GM12891 (cell line): ENCODE results near the gene ZSWIM3. TPM values are rescaled to one million over a fixed set of nuclear protein-coding genes. Genes with fewer than 3 reads are reported as not detected.

Source experiments
- DNase-seq: peaks from one replicate; pipeline ENCODE4 v3.0.0; 2011; ENCODE audit warnings: low spot score; ENCODE audit not compliant: insufficient read length
- FAIRE-seq: peaks from 2 replicates; lab custom pipeline; 2011; peaks lifted over from hg19 to GRCh38; lab: Jason Lieb, UNC
- PAX5 ChIP-seq: IDR thresholded peaks from 2 replicates; pipeline ENCODE4 v1.6.1; 2011; ENCODE audit warnings: low read length, moderate library complexity, mild to moderate bottlenecking; ENCODE audit not compliant: insufficient read depth, severe bottlenecking
- POLR2A ChIP-seq: IDR thresholded peaks from 2 replicates; pipeline ENCODE4 v1.6.1; 2011; ENCODE audit warnings: low read depth, low read length, control low read depth
- POLR2AphosphoS5 ChIP-seq: IDR thresholded peaks from 2 replicates; pipeline ENCODE4 v1.6.1; 2011; ENCODE audit warnings: low read depth, low read length, control low read depth
- POU2F2 ChIP-seq: IDR thresholded peaks from 2 replicates; pipeline ENCODE4 v1.6.1; 2011; ENCODE audit warnings: low read depth, mild to moderate bottlenecking, control low read depth, low read length, moderate library complexity
- SPI1 ChIP-seq: IDR thresholded peaks from 2 replicates; pipeline ENCODE4 v1.6.1; 2011; ENCODE audit warnings: low read depth, low read length, control low read depth
- TAF1 ChIP-seq: IDR thresholded peaks from 2 replicates; pipeline ENCODE4 v1.6.1; 2011; ENCODE audit warnings: low read depth, low read length, control low read depth
- polyA plus RNA-seq: library from polyadenylated mRNA; unstranded; fragments of >200 nt; gene quantifications from one replicate; pipeline ENCODE4 v1.2.1, GENCODE V29; 2012; ENCODE audit warnings: low read depth, missing spikeins, inconsistent platforms; ENCODE audit not compliant: missing spikeins

Gene ZSWIM3
- polyA plus RNA-seq: 0.73 TPM

DNA sequence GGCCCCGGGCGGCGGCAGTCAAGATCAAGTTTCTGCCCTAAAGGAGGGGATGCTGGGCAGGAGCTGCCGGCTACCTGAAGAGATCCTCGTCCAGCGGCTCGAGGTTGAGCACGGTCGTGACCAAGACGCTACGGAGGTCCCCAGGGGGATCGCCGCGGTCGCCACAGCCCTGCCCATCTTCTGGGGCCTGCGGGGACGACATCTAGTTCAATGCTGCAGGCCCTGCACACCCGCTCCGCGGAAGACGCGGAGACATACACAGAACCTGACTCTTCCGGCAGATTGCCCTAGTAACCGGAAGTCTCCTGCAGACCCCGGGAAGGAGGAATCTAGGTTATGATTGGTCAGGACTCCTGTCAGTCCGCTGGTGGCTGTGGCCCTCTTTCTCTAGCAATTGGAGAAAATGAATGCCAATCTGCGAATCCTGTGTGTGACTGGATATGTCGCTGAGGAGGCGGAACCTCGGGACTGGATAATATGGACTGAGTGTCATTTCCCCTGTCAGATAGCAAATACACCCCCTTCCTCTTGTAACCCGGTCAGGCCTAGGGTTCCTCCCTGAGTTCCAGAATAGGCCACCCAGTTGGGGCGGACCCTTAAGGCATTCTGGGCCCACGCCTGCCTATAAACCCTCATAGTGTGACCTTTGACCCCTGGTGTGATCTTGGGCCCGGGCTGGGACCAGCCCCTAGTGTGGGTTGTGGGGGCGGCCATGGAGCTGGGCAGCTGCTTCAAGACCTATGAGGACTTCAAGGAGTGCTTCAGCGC, at the start of gene ZSWIM3, which contains the start of gene ACOT8:
Gene ZSWIM3, plus strand, starts transcription at position 501 of the 768 bp plus-strand sequence. Its CDS starts 212 bp downstream, at position 713.
Gene ACOT8, minus strand, starts transcription at position 279 of the 768 bp plus-strand sequence. Its CDS starts 77 bp downstream, at position 202.
- peak; percentile 97 for DNase-seq
- FAIRE-seq: peak; percentile 90
- TF ChIP-seq PAX5: no peak
- TF ChIP-seq POLR2A: peak; percentile 91
- TF ChIP-seq POLR2AphosphoS5: peak; percentile 95
- TF ChIP-seq SPI1: peak; percentile 51
- TF ChIP-seq POU2F2: peak; percentile 50; the same call in 1 of the 2 replicates
- TF ChIP-seq TAF1: peak; percentile 97

GRCh38 chr20:45810191-45810970, 47.0 kb upstream of the ZSWIM3 start:
- TF ChIP-seq PAX5 (no peak), SPI1 (no peak), POLR2A (no peak), POU2F2 (no peak), TAF1 (no peak), POLR2AphosphoS5 (no peak)
- FAIRE-seq (no peak), DNase-seq (no peak)

DNA sequence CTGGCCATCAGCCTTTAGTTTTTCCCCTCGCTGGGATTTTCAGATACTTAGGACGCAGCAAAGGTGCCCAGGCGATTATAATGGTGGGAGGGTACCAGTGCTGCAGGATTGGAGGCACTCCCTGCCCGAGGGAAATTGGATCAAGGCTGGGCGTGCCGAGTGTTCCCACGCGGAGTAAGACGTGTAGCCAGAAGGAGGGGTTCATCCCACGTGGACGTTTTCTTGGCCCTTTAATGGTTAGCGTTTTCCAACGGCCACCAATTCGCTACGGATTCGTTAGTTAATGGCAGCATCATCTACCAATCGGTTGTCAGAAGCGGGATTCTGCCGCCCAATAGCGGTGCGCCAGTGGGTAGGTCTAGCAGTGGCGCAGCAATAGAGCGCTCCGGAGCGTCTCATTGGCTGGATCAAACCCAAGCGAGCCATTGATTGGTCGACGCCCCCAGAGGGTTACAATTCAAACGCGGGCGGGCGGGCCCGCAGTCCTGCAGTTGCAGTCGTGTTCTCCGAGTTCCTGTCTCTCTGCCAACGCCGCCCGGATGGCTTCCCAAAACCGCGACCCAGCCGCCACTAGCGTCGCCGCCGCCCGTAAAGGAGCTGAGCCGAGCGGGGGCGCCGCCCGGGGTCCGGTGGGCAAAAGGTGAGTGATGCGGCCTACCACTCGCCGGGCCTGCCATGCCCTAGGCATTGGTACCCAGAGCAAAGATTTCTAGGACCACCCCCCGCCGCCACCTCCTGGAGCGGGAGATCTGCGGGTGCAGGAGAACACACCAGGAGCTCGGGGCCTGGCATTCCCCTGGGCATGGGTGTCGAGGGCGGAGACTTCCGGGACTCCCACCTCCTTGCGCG, 45.0 kb upstream of the ZSWIM3 start, which contains the start of gene UBE2C:
Gene UBE2C, plus strand, starts transcription at position 488 of the 849 bp plus-strand sequence. Its CDS starts 52 bp downstream, at position 540.
- no peak for TF ChIP-seq SPI1
- TF ChIP-seq POU2F2: peak; percentile 61; the same call in 1 of the 2 replicates
- TF ChIP-seq POLR2AphosphoS5: 0 out of 2 replicates have a peak, but pooled peaks have one; percentile 43
- TF ChIP-seq POLR2A: peak; percentile 66; the same call in 1 of the 2 replicates
- no peak for TF ChIP-seq PAX5
- peak; percentile 97 for FAIRE-seq
- DNase-seq: peak; percentile 97

GRCh38 chr20:45813006-45813340, 44.4 kb upstream of the ZSWIM3 start:
- FAIRE-seq (no peak), DNase-seq (no peak)
- TF ChIP-seq POLR2AphosphoS5: no peak
- TF ChIP-seq SPI1: no peak

DNA sequence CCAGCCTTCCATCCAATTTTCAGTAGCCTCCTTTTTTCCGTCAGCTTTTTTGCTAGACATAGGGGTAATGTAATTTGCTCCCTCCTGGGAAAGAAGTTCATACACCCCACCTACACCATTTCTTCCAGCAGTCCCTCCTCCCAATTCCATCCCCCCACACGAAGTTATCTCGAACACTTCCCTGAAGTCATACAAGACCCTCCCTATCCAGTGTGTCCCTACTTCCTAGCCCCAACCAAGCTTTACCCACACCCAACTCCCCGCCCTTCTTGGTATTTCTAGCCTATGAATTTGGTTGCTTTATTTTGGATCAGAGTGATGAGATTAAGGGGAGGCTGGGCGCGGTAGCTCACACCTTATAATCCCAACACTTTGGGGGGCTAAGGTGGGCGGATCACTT, 43.9 kb upstream of the ZSWIM3 start:
- no peak for DNase-seq
- TF ChIP-seq POU2F2 (no peak), SPI1 (no peak), POLR2AphosphoS5 (no peak), TAF1 (no peak), POLR2A (no peak), PAX5 (no peak)
- no peak for FAIRE-seq

- no peak for DNase-seq
- FAIRE-seq: no peak
- TF ChIP-seq TAF1: no peak
- TF ChIP-seq POU2F2: no peak
- TF ChIP-seq SPI1: no peak
- no peak for TF ChIP-seq POLR2A
- TF ChIP-seq PAX5: no peak
- no peak for TF ChIP-seq POLR2AphosphoS5
These were observed 43.1 kb upstream of the ZSWIM3 start for GRCh38 chr20:45814314-45814713.

DNA sequence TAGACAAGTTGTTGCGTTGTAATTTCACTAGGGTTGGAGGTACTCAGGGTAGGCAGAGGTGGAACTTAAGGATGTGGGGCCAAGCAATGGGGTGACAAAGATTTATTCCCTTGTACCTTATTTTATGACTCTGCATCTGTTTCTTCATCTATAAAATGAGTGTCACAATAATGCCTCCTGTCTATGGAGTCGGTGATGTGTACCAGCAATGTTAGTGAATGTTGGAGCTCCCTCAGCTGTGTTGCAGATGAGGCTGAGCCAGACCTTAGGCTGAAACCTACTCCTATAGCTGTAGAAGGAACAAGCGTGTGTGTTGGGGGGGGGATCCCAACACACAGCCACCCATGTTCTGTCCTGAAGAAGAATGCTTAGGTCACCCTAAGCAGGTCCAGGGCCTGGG, 40.5 kb upstream of the ZSWIM3 start:
- no peak for FAIRE-seq
- TF ChIP-seq SPI1 (no peak), PAX5 (no peak), TAF1 (no peak), POLR2AphosphoS5 (no peak), POU2F2 (no peak)
- no peak for DNase-seq

- no peak for FAIRE-seq
- TF ChIP-seq POLR2A (peak; percentile 37), POLR2AphosphoS5 (peak; percentile 76), TAF1 (no peak), SPI1 (no peak), POU2F2 (no peak)
- no peak for DNase-seq
These were observed 39.8 kb upstream of the ZSWIM3 start for GRCh38 chr20:45817376-45818194.

GRCh38 chr20:45818239-45818638, 39.2 kb upstream of the ZSWIM3 start:
- TF ChIP-seq PAX5 (no peak), SPI1 (no peak), POLR2A (no peak), TAF1 (no peak), POU2F2 (no peak), POLR2AphosphoS5 (no peak)
- DNase-seq (no peak), FAIRE-seq (no peak)
